Measurements from ENCODE around the gene MYO1G. TPM values are rescaled to one million over a fixed set of nuclear protein-coding genes. Genes with fewer than 3 reads are reported as not detected.
A peak's percentile ranks its signal among the peaks of the same experiment; 100 is the strongest.

Gene MYO1G
- 0.11 and 0.17 TPM in 2 replicates for total RNA-seq (2014; rRNA removed)
- Bru-seq, nascent RNA: percentile 34 among the genes with signal in this experiment
- percentile 20 among the genes with signal in this experiment for BruChase-seq, experiment 1, labeled RNA remaining after a 6-hour chase
- percentile 20 among the genes with signal in this experiment for BruChase-seq, experiment 2, labeled RNA remaining after a 2-hour chase
- long read RNA-seq: 0 reads

- no peak within 1 kb of the TSS for H3K27ac ChIP-seq (ENCODE audit: low read length)
- ChIA-PET POLR2A (ENCODE audit: unreplicated experiment) (no interaction called here), CTCF (no interaction called here)
- DNase-seq: no peak
- no TSS peak for BruUV-seq (replicated peaks)
- H3F3A ChIP-seq (ENCODE audit: low read length, unreplicated experiment): peaks cover 9% of the 10 kb centered on the region
- H3K4me2 ChIP-seq (ENCODE audit: low read length): no peak within 1 kb of the TSS
- H3K27me3 ChIP-seq (ENCODE audit: low read length): no peaks in the 10 kb centered on the region
- peaks cover 13% of the 10 kb centered on the region for H4K20me1 ChIP-seq (ENCODE audit: low read length)
- H3K79me2 ChIP-seq (ENCODE audit: low read length): peaks cover 7% of the 10 kb centered on the region
- no peak within 1 kb of the TSS for H3K4me3 ChIP-seq (ENCODE audit: low read length)
- H3K36me3 ChIP-seq (ENCODE audit: low read depth, low read length): peaks cover 14% of the 10 kb centered on the region
- H3K9me2 ChIP-seq (replicated peaks; ENCODE audit: low read length): no peaks in the 10 kb centered on the region
- H3K4me1 ChIP-seq (ENCODE audit: insufficient read depth, low read length): no peaks in the 10 kb centered on the region; the same call in 1 of the 2 replicates
- no peak for TF ChIP-seq EZH2 (IDR thresholded peaks at IDR 0.05; ENCODE audit: low read length, unreplicated experiment)
- ATAC-seq: no peak
- H3K9me3 ChIP-seq (ENCODE audit: low read length): no peaks in the 10 kb centered on the region
- intact Hi-C loops (cut with micrococcal nuclease): no loop called here
- H2AFZ ChIP-seq (ENCODE audit: low read length): no peak within 1 kb of the TSS
- H3K9ac ChIP-seq (ENCODE audit: low read length): no peak within 1 kb of the TSS
Observed at GRCh38 chr7:44978511-44979366, at the start of gene MYO1G. TSS of gene MYO1G (minus strand) at chr7:44979015. CDS start at chr7:44978961, 54 bp downstream.

- ATAC-seq (no peak), DNase-seq (no peak)
- intact Hi-C loops (cut with micrococcal nuclease): no loop called here
- H3K9me3 ChIP-seq (ENCODE audit: low read length): no peaks in the 10 kb centered on the region
- no peak overlapping the region for H3K27ac ChIP-seq (ENCODE audit: low read length)
- ChIA-PET CTCF (no interaction called here), POLR2A (ENCODE audit: unreplicated experiment) (no interaction called here)
- H3K4me2 ChIP-seq (ENCODE audit: low read length): no peak overlapping the region
- no peaks in the 10 kb centered on the region for H3K27me3 ChIP-seq (ENCODE audit: low read length)
- BruUV-seq (replicated peaks): no TSS peak
- H3F3A ChIP-seq (ENCODE audit: low read length, unreplicated experiment): no peaks in the 10 kb centered on the region
- no peaks in the 10 kb centered on the region; the same call in 1 of the 2 replicates for H3K36me3 ChIP-seq (ENCODE audit: low read depth, low read length)
- no peaks in the 10 kb centered on the region for H3K9me2 ChIP-seq (replicated peaks; ENCODE audit: low read length)
- no peak overlapping the region for H2AFZ ChIP-seq (ENCODE audit: low read length)
- H3K79me2 ChIP-seq (ENCODE audit: low read length): no peaks in the 10 kb centered on the region
- no peak overlapping the region for H3K9ac ChIP-seq (ENCODE audit: low read length)
- peaks cover 6% of the 10 kb centered on the region; the same call in 1 of the 2 replicates for H3K4me1 ChIP-seq (ENCODE audit: insufficient read depth, low read length)
- H3K4me3 ChIP-seq (ENCODE audit: low read length): no peak overlapping the region
- no peak for TF ChIP-seq CTCF (conservative IDR thresholded peaks at IDR 0.05; ENCODE audit: low read depth, low read length)
- TF ChIP-seq EZH2 (IDR thresholded peaks at IDR 0.05; ENCODE audit: low read length, unreplicated experiment): no peak
- no peak for TF ChIP-seq EZH2phosphoT487 (IDR thresholded peaks at IDR 0.05; ENCODE audit: borderline replicate concordance, low read length)
- H4K20me1 ChIP-seq (ENCODE audit: low read length): no peaks in the 10 kb centered on the region
Observed at GRCh38 chr7:45028138-45028919, 49.5 kb upstream of the MYO1G start.

- POLR2A ChIA-PET (ENCODE audit: unreplicated experiment): no interaction called here
Observed at GRCh38 chr7:45027774-45028114, 48.9 kb upstream of the MYO1G start.

More at GRCh38 chr7:45027774-45028114, 48.9 kb upstream of the MYO1G start:
- no peak overlapping the region for H3K4me2 ChIP-seq (ENCODE audit: low read length)
- no peak overlapping the region for H2AFZ ChIP-seq (ENCODE audit: low read length)
- H3K79me2 ChIP-seq (ENCODE audit: low read length): no peaks in the 10 kb centered on the region
- no peak overlapping the region for H3K4me3 ChIP-seq (ENCODE audit: low read length)
- CTCF ChIA-PET: no interaction called here
- no peaks in the 10 kb centered on the region for H3F3A ChIP-seq (ENCODE audit: low read length, unreplicated experiment)
- no peaks in the 10 kb centered on the region for H4K20me1 ChIP-seq (ENCODE audit: low read length)
- H3K9ac ChIP-seq (ENCODE audit: low read length): no peak overlapping the region
- ATAC-seq (no peak), DNase-seq (no peak)
- no peaks in the 10 kb centered on the region; the same call in 1 of the 2 replicates for H3K36me3 ChIP-seq (ENCODE audit: low read depth, low read length)
- H3K27me3 ChIP-seq (ENCODE audit: low read length): no peaks in the 10 kb centered on the region
- H3K4me1 ChIP-seq (ENCODE audit: insufficient read depth, low read length): peaks cover 6% of the 10 kb centered on the region; the same call in 1 of the 2 replicates
- H3K9me3 ChIP-seq (ENCODE audit: low read length): no peaks in the 10 kb centered on the region
- intact Hi-C loops (cut with micrococcal nuclease): no loop called here
- no peaks in the 10 kb centered on the region for H3K9me2 ChIP-seq (replicated peaks; ENCODE audit: low read length)
- no peak for TF ChIP-seq EZH2 (IDR thresholded peaks at IDR 0.05; ENCODE audit: low read length, unreplicated experiment)
- no peak for TF ChIP-seq CTCF (conservative IDR thresholded peaks at IDR 0.05; ENCODE audit: low read depth, low read length)
- no peak for TF ChIP-seq EZH2phosphoT487 (IDR thresholded peaks at IDR 0.05; ENCODE audit: borderline replicate concordance, low read length)
- no TSS peak for BruUV-seq (replicated peaks)
- no peak overlapping the region for H3K27ac ChIP-seq (ENCODE audit: low read length)
